ENCODE data around the gene HIP1R.

DNA sequence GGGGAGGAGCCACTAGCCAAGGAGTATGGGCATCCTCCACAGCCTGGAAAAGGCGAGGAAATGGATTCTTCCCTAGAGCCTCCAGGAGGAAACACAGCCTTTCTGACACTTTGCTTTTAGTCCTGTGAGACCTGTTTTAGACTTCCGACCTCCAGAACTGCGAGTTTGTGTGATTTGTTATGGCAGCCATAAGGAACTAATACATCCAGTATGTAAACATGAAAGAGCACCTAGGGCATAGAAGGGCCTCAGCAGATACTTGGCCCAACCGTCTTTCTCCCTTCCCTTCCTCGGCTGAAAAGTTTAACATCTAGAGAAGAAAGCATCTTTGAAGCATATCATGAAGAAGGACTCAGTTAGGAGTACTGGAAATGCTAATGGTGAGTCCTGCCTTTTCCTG is 3.6 kb downstream of the HIP1R start:
- TF ChIP-seq, protein P1, sequence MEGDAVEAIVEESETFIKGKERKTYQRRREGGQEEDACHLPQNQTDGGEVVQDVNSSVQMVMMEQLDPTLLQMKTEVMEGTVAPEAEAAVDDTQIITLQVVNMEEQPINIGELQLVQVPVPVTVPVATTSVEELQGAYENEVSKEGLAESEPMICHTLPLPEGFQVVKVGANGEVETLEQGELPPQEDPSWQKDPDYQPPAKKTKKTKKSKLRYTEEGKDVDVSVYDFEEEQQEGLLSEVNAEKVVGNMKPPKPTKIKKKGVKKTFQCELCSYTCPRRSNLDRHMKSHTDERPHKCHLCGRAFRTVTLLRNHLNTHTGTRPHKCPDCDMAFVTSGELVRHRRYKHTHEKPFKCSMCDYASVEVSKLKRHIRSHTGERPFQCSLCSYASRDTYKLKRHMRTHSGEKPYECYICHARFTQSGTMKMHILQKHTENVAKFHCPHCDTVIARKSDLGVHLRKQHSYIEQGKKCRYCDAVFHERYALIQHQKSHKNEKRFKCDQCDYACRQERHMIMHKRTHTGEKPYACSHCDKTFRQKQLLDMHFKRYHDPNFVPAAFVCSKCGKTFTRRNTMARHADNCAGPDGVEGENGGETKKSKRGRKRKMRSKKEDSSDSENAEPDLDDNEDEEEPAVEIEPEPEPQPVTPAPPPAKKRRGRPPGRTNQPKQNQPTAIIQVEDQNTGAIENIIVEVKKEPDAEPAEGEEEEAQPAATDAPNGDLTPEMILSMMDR (IDR thresholded peaks at IDR 0.05; ENCODE audit: low read length): no peak
- TF ChIP-seq EZH2 (optimal IDR thresholded peaks at IDR 0.05; ENCODE audit: low read depth, low read length): no peak
- no peak for TF ChIP-seq EZH2phosphoT487 (IDR thresholded peaks at IDR 0.05; ENCODE audit: low read length)
